ENCODE results near the gene AQP7.
"Not testable (repeated sequence)": the region's sequence is repeated elsewhere in the genome, so short reads cannot be mapped to it uniquely, and the experiment has no call there.

AQP7 gene

GRCh38 chr9:33393581-33393980, 8.8 kb downstream of the AQP7 start:
- DNase-seq: no peak

GRCh38 chr9:33392591-33393021, 9.8 kb downstream of the AQP7 start:
- not testable (repeated sequence) for DNase-seq

- DNase-seq: peak; percentile 86
Measured at GRCh38 chr9:33391111-33391771, 11.1 kb downstream of the AQP7 start.

GRCh38 chr9:33388110-33388994, 14.0 kb downstream of the AQP7 start:
- no peak for DNase-seq

- not testable (repeated sequence) for DNase-seq
Measured at GRCh38 chr9:33386998-33387397, 15.4 kb downstream of the AQP7 start.

GRCh38 chr9:33386641-33386996, 15.7 kb downstream of the AQP7 start:
- not testable (repeated sequence) for DNase-seq

GRCh38 chr9:33385979-33386640, 16.3 kb downstream of the AQP7 start:
- DNase-seq: not testable (repeated sequence)

- not testable (repeated sequence) for DNase-seq
Measured at GRCh38 chr9:33385536-33385935, 16.8 kb downstream of the AQP7 start.

GRCh38 chr9:33383396-33383795, 19.0 kb downstream of the AQP7 start:
- DNase-seq: not testable (repeated sequence)

GRCh38 chr9:33382397-33382796, 20.0 kb downstream of the AQP7 start:
- DNase-seq: not testable (repeated sequence)

- no peak for DNase-seq
Measured at GRCh38 chr9:33381231-33381791, 21.1 kb downstream of the AQP7 start.

GRCh38 chr9:33380390-33381094, 21.8 kb downstream of the AQP7 start:
- peak; percentile 28 for DNase-seq

GRCh38 chr9:33379666-33380389, 22.5 kb downstream of the AQP7 start:
- peak; percentile 22 for DNase-seq

GRCh38 chr9:33378121-33378795, 24.1 kb downstream of the AQP7 start:
- DNase-seq: no peak

GRCh38 chr9:33377089-33377715, 25.2 kb downstream of the AQP7 start:
- peak; percentile 52 for DNase-seq

GRCh38 chr9:33375841-33376321, 26.5 kb downstream of the AQP7 start:
- no peak for DNase-seq

- no peak for DNase-seq
Measured at GRCh38 chr9:33375238-33375840, 27.0 kb downstream of the AQP7 start.

- peak; percentile 92 for DNase-seq
Measured at GRCh38 chr9:33374634-33375237, 27.6 kb downstream of the AQP7 start.

- DNase-seq: no peak
Measured at GRCh38 chr9:33374190-33374589, 28.2 kb downstream of the AQP7 start.

GRCh38 chr9:33372900-33373299, 29.5 kb downstream of the AQP7 start:
- no peak for DNase-seq

Data from DMS53 (cell line).